HG03097 (cell line): Measurements from ENCODE around the gene SLC6A4.
"Not testable (repeated sequence)": the region's sequence is repeated elsewhere in the genome, so short reads cannot be mapped to it uniquely, and the experiment has no call there.

Source experiments
- ATAC-seq: cut with Tn5 transposase; IDR thresholded peaks from one replicate; pipeline ENCODE4 v1.9.1; 2021; ENCODE audit not compliant: unreplicated experiment, low FRiP score

SLC6A4 gene

GRCh38 chr17:30239089-30239462 is 3.6 kb upstream of the SLC6A4 start:
- no peak for ATAC-seq

GRCh38 chr17:30238387-30239088 is 3.0 kb upstream of the SLC6A4 start:
- no peak for ATAC-seq

GRCh38 chr17:30238003-30238344 is 2.5 kb upstream of the SLC6A4 start:
- ATAC-seq = no peak

GRCh38 chr17:30237296-30238002 is 2.0 kb upstream of the SLC6A4 start:
- ATAC-seq = no peak

GRCh38 chr17:30236766-30237165 is 1.3 kb upstream of the SLC6A4 start:
- no peak for ATAC-seq

- ATAC-seq = no peak
These were observed 764 bp upstream of the SLC6A4 start for GRCh38 chr17:30236297-30236624.

GRCh38 chr17:30234964-30235363 is 533 bp downstream of the SLC6A4 start:
- ATAC-seq = no peak

GRCh38 chr17:30234296-30234695 is 1.2 kb downstream of the SLC6A4 start:
- no peak for ATAC-seq

- ATAC-seq = no peak
These were observed 2.6 kb downstream of the SLC6A4 start for GRCh38 chr17:30232824-30233427.

GRCh38 chr17:30232015-30232823 is 3.3 kb downstream of the SLC6A4 start:
- no peak for ATAC-seq

GRCh38 chr17:30230596-30231125 is 4.8 kb downstream of the SLC6A4 start:
- no peak for ATAC-seq

GRCh38 chr17:30230009-30230408 is 5.5 kb downstream of the SLC6A4 start:
- ATAC-seq = not testable (repeated sequence)

GRCh38 chr17:30229012-30229411 is 6.5 kb downstream of the SLC6A4 start:
- no peak for ATAC-seq

GRCh38 chr17:30228011-30228410 is 7.5 kb downstream of the SLC6A4 start:
- no peak for ATAC-seq

- ATAC-seq = no peak
These were observed 8.6 kb downstream of the SLC6A4 start for GRCh38 chr17:30226878-30227277.

- no peak for ATAC-seq
These were observed 9.5 kb downstream of the SLC6A4 start for GRCh38 chr17:30225919-30226553.

GRCh38 chr17:30225112-30225511 is 10.4 kb downstream of the SLC6A4 start:
- ATAC-seq = no peak

GRCh38 chr17:30224419-30224960 is 11.0 kb downstream of the SLC6A4 start:
- ATAC-seq = no peak

- no peak for ATAC-seq
These were observed 12.7 kb downstream of the SLC6A4 start for GRCh38 chr17:30222721-30223175.

GRCh38 chr17:30222251-30222650 is 13.2 kb downstream of the SLC6A4 start:
- no peak for ATAC-seq
